GM19099 (cell line): ENCODE measurements around the gene PLXNB2.

ENCODE experiments used
- POLR2A ChIP-seq: IDR thresholded peaks from 3 replicates; pipeline ENCODE4 v1.6.1; 2011; ENCODE audit warnings: low read depth; ENCODE audit not compliant: insufficient read length; ENCODE audit errors: extremely low read depth

Gene PLXNB2

DNA sequence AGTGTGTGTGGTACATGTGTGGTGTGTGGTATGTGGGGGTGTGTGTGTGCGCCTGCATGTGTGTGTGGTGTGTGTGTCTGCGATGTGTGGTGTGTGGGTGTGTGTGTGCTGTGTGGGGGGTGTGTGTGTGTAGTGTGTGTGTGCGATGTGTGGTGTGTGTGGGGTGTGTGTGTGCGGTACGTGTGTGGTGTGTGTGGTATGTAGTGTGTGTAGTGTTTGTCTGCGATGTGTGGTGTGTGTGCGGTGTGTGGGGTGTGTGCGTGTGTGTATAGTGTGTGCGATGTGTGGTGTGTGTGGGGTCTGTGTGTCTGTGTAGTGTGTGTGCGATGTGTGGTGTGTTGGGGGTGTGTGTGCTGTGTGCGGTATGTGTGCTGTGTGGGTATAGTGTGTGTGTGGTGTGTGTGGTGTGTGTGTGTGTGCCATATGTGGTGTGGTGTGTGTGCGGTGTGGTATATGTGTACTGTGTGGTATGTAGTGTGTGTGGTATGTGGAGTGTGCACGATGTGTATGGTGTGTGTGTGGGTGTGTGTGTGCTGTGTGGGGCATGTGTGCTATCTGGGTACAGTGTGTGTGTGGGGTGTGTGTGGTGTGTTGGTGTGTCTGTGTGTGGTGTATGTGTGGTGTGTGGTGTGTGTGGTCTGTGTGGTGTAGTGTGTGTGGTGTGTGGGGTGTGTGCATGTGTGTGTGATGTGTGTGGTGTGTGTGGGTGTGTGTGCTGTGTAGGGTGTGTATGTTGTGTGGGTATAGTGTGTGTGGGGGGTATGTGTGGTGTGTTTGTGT is 30.0 kb upstream of the PLXNB2 start:
- no peak for TF ChIP-seq POLR2A

DNA sequence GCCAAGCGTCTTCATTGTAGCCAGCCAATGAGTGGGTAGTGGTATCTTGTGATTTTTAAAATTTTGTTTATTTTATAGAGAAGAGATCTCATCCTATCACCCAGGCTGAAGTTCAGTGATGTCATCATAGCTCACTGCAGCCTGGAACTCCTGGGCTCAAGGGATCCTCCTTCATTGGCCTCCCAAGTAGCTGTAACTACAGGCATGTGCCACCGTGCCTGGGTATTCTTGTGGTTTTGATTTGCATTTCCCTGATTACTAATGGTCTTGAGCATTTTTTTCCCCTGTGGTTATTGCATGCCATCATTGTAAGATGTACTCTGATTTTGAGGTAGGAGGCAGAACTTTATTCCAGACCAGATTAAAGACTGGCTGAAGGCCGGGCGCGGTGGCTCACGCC is 21.8 kb upstream of the PLXNB2 start:
- no peak for TF ChIP-seq POLR2A

DNA sequence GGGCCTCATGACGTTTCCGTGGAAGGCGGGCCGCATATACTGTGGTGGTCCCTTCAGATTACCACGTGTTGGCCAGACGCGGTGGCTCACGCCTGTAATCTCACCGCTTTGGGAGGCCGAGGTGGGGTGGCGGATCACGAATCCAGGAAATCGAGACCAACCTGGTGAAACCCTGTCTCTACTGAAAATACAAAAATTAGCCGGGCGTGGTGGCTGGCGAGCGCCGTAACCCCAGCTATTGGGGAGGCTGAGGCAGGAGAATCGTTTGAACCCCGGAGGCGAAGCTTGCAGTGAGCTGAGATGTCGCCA is 20.2 kb upstream of the PLXNB2 start:
- no peak for TF ChIP-seq POLR2A

DNA sequence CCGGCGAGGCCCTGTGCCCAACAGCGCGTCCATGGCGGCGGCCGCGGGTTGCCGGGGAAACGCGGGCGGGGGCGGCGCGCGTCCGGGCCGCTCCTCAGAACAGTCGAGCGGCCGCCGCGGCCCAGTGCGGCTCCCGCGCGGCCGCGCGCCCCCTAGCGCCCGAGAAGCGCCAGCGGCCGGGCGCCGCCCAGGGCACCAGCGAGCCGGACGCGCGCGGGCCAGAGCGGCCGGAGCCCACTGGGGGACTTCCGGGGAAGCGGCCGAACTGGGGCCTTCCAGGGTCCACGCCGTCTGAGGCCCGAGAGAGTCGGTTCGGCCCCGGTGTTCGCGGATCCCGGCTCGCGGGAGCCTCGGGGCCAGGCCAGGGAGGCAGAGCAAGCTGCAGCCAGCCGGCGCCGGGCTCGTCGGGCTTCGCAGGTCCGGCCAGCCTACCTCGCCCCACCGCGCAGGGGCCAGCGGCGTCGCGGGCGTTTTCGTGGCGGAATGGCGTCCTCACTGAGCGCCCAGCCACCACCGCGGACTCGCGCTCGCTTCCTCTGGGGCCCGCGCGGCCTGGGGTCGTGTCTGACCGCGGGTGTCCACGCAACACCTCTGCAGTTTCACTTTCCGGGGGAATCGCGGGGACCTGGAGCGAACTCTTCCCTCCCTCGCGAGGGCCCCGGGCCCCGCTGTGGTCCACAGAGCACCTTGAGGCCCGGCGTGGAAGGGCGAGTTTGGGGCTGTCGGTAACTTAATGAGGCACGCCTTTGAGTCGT is 19.7 kb upstream of the PLXNB2 start, which contains the start of gene DENND6B:
Gene DENND6B (minus strand): TSS at position 57 of the 755 bp plus-strand sequence. CDS start 24 bp downstream, at position 33.
- peak; percentile 82 for TF ChIP-seq POLR2A

DNA sequence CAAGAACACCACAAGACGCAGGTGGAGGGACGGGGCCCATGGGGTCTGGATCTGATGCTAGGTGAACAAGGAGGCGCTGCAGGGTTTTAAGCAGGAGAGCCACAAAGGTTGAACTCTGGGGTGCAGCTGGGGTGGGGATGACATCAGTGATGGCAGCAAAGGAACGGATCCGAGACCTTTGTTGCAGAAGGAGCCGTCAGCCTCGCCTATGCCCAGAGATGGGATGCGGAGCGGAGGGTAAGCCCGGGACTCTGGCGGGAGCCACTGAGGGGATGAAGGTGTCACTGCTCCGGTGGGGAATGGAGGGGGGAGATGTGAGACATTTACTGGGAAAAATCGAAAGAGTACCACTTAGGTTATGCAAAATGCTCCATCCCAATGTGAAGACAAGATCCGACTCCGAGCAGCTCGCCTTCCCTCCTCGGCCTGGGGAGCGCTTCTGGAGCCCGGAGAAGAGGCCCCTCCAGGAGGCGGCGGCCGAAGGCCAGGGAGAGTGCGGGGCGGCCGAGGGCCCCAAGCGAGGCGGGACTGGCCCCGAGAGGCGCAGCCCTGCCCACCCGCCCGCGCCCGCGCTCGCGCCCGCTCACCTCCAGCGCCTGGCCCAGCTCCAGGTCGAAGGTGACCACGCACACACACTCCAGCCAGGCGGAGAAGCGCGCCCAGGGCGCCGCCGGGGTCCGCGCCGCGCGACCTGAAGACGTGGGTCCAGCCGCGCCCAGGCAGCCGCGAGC is 18.9 kb upstream of the PLXNB2 start:
- no peak for TF ChIP-seq POLR2A

DNA sequence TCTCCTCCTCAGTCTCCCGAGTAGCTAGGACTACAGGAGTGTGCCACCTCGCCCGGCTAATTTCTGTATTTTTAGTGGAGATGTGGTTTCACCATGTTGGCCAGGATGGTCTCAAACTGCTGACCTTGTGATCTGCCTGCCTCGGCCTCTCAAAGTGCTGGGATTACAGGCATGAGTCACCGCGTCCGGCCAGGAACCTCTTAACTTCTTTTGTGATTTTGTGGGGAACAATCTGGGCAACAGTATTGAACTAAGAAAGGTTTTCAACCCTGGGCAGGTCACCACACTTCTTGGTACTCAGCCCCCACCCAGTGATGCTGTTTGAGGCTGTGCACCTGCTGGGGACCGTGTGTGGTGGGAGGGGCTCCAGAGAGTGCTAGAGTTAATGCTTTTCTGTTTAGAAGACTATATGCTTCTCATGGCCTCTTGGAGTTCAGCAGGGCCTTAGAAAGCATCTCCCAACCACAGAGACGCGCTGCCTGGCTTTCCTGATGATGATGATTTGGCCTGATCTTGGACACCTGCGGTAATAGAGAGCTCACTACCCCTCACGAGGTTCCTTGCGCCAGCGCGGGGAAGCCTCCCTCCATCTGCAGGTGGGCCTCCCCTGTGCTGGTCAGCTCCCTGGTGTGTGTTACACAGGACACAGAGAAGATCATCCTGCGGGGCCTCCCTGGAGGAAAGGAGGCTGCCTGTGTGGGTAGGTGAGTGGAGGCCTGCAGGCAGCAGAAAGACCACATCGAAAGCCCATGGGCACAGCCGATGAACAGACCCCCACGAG is 18.2 kb upstream of the PLXNB2 start:
- no peak for TF ChIP-seq POLR2A

DNA sequence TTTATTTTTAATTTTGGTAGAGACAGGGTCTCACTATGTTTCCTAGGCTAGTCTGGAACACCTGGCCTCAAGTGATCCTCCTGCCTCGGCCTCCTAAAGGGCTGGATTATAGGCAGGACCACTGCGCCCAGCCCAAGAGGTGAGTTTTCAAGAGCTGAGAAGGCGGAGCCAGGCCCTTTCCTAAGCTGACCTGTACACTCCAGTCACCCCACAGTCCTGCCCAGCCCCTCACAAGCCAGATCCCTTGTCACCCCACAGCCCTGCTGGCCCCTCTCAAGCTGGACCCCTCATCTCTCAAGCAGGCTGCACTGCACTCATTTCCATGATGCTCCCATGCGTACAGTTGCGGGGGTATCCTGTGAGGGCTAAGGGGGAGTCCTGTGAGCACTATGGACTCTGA is 16.5 kb upstream of the PLXNB2 start:
- no peak for TF ChIP-seq POLR2A

DNA sequence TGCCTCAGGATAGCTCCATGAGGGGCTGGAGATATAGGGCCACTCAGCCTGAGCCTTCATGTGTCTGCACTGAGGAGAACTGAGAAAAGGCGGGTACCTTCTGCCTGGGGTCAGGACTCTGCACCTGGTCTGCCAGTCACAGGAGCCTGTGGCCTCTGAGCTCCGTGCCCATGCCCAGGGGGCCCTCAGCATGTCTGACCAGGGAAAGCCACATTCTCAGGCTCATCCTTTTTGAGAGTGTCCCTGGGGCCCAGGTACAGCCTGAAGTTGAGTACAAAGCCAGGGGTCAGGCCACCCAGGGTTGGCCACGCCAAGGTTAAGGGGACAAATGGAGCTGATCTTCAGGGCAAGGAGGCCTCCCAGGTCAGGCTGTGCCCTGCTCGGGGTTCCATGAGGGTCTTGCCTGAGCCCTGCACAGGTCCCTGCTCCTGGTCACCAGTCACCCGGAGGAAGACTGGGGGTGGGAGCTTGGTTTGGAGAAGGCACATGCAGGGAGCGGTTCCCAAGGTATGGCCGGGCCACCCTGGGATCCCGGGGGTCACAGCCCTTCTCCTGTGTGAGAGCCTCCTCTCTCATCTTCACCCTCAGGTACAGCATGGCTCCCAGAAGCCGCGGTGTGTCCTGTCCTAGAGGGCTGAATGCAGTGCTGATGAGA is 13.4 kb upstream of the PLXNB2 start:
- no peak for TF ChIP-seq POLR2A

DNA sequence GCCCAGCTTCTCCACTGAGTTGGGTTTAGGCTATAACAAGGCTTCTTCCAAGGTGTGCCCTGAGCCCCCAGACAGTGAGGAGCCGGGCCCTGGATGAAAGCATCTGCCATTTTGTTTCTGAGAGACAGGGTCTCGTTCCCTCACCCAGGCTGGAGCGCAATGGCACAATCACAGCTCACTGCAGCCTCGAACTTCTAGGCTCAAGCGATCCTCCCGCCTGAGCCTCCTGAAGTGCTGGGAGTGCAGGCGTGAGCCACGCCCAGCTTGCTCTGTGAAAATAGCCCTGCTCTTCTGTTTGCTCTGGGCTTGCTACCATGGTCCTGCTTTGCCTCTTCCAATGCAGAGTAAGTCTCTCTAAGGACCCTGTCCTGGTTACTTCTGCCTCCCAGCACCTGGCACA is 12.7 kb upstream of the PLXNB2 start:
- TF ChIP-seq POLR2A, result no peak

DNA sequence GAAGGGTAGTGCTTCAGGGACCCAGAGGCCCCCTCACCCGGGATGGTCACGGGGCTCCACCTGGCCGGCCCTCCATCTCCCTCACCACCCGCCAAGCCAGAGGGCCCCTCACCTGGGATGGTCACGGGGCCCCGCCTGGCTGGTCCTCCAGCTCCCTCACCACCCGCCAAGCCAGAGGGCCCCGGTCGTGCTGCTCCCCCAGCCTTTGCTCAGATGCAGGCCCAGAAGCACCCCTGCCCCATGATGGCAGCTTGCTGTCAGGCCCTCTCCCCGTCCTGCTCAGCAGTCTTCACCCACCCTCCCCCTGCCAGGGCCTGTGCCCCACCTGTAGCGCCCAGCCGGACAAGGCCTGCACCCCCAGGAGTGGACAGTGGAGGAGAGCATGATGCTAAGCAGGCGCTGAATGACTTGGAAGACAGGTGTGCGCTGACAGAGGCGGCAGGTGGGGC is 12.1 kb upstream of the PLXNB2 start:
- TF ChIP-seq POLR2A, result no peak

DNA sequence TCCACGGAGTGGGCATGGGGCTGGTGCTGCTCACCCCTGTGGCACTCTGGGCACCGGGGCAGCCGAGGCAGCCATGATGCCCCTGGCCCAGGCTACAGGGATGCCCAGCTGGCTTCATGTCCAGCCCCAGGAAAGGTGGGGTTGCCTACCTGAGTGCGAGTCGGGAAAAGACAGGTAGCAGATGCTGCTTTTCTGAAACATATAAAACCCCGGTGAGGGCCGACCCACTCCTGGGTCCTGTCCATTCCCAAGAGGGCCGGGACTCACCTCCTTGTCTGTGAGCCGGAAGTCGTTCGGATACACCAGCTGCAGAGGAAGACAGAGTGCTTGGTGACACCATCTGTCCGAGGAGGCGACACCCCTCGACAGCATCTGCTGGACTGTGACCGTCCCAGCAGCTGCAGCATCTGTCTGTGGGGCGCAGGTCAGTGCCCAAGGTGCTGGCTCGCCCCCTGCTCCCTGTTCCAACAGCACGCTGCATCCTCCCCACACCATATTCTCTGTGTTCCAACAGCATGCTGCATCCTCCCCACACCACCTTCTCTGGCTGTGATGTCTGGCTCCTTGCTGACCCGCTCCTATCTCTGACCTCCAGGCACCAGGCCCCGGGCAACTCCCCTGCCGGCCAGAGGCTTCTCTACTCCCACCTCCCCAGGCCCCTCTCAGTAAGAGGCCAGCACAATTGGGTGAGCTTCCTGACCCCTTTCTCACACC is 11.4 kb upstream of the PLXNB2 start:
- no peak for TF ChIP-seq POLR2A

DNA sequence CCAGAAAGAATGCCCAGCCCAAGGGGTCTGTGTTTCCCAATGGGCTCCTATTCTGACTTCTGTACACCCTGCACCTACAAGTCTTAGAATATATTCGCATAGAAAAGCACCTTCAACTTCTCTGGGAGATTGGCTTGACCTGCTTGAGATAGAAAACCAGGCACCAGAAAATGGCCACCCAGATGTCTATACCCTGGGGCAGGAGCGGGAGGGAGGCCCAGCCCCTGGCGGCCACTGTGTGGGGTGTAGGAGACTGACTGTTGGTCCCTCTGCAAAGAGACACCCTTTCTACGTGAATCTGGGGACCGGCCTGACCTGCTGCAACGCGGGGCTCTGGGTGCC is 10.9 kb upstream of the PLXNB2 start:
- no peak for TF ChIP-seq POLR2A

DNA sequence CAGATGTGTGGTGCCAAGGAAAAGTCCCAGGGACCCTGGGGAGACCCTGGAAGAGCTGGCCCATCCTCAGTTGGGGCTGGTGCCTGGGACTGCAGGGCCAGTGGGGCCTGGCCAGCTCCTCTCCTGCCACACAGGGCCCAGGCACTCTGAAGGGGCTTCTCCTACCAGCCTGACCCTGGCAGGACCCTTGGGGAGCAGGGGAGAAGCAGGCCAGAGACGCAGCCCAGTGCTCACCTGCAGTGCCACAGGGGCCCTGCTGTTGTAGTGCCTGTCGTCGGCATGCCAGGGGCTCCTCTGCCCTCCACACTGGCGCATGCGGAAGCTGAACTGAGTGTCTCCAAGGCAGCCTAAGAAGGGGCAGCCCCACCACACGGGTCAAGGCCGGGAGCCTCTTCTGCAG is 10.2 kb upstream of the PLXNB2 start:
- TF ChIP-seq POLR2A, result no peak

DNA sequence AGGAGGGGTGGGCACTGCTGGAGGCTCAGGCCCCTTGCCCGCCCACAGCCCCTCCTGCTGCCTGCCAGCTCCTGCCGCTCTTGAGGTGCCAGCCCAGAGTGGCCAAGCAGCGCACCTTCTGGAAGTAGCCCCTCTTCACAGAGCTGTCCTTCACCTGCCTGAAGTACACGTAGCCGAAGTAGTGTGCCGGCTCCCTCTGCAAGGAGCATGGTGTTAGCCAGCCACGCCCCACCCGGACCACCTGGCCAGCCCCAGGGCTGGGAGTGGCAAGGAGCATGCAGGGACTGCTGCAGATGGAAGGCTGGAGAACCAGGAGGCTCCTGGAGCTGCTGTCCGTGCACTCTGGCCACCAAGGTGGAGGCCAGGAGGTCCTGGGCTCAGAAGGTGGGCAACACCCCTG is 9.7 kb upstream of the PLXNB2 start:
- TF ChIP-seq POLR2A, result no peak
